CD14-positive monocyte (primary cell): ENCODE results near the gene BCKDHB. TPM values are rescaled to one million over a fixed set of nuclear protein-coding genes. Genes with fewer than 3 reads are reported as not detected.
"Not testable (repeated sequence)": the region's sequence is repeated elsewhere in the genome, so short reads cannot be mapped to it uniquely, and the experiment has no call there.

ENCODE experiments used
- DNase-seq, 3 donors: peaks; one replicate each; pipeline ENCODE4 v3.0.0-alpha.2; 2011 to 2022
- H2AFZ ChIP-seq: 2 replicates; pipeline ENCODE4 v1.6.0; 2012; ENCODE audit warnings: mild to moderate bottlenecking, low read depth, low read length, inconsistent platforms; ENCODE audit not compliant: insufficient read depth, poor library complexity, severe bottlenecking
- H3K27ac ChIP-seq, 2 donors: 1 replicate in 1 of 2; 2 replicates in 1 of 2; pipeline ENCODE4 v1.5.1; 2012 to 2013; ENCODE audit warnings: low read length in 2 of 2, control low read depth in 1 of 2, inconsistent platforms in 1 of 2, low read depth in 1 of 2, mild to moderate bottlenecking in 1 of 2
- H3K27me3 ChIP-seq, 2 donors: one replicate each; pipeline versions ENCODE4 v1.6.0 to v1.6.1; 2011 to 2013; ENCODE audit warnings: low read length in 2 of 2; ENCODE audit not compliant: control insufficient read depth in 2 of 2, insufficient read depth in 2 of 2
- H3K36me3 ChIP-seq, 2 donors: replicated peaks in 1 of 2; 1 replicate in 1 of 2; 2 replicates in 1 of 2; pipeline versions ENCODE4 v1.5.1 to v1.6.1; 2012 to 2013; ENCODE audit warnings: low read length in 2 of 2, control low read depth in 1 of 2, inconsistent platforms in 1 of 2, mild to moderate bottlenecking in 1 of 2; ENCODE audit not compliant: insufficient read depth in 2 of 2, control insufficient read depth in 1 of 2
- H3K4me1 ChIP-seq, 2 donors: 1 replicate in 1 of 2; 2 replicates in 1 of 2; pipeline versions ENCODE4 v1.5.1 to v1.6.1; 2012 to 2013; ENCODE audit warnings: low read length in 2 of 2, control low read depth in 1 of 2, inconsistent platforms in 1 of 2, mild to moderate bottlenecking in 1 of 2, moderate library complexity in 1 of 2; ENCODE audit not compliant: insufficient read depth in 2 of 2, control insufficient read depth in 1 of 2
- H3K4me2 ChIP-seq: replicated peaks from 2 replicates; pipeline ENCODE3; 2012; ENCODE audit warnings: low read length, moderate library complexity, mild to moderate bottlenecking; ENCODE audit not compliant: poor library complexity, severe bottlenecking; ENCODE audit errors: extremely low read depth
- H3K4me3 ChIP-seq, 3 experiments: fragments of 200-600 bp in 1 of 3; sonication (generic) in 1 of 3; replicated peaks in 1 of 3; 1 replicate in 2 of 3; 2 replicates in 1 of 3; pipeline ENCODE4 v1.5.1; 2011 to 2013; ENCODE audit warnings: low read length in 3 of 3, mild to moderate bottlenecking in 3 of 3, control low read depth in 2 of 3, low read depth in 2 of 3, inconsistent platforms in 1 of 3, moderate library complexity in 1 of 3
- H3K79me2 ChIP-seq: 2 replicates; pipeline ENCODE4 v1.6.0; 2012; ENCODE audit warnings: mild to moderate bottlenecking, control low read depth, inconsistent platforms, low read length, moderate library complexity; ENCODE audit not compliant: insufficient read depth
- H3K9ac ChIP-seq: 2 replicates; pipeline ENCODE4 v1.6.0; 2017; ENCODE audit warnings: low read length, mild to moderate bottlenecking; ENCODE audit not compliant: insufficient read depth, poor library complexity, severe bottlenecking
- H3K9me3 ChIP-seq, 2 donors: replicated peaks in 1 of 2; 1 replicate in 1 of 2; 2 replicates in 1 of 2; pipeline versions ENCODE4 v1.5.1 to v1.6.1; 2012 to 2013; ENCODE audit warnings: low read length in 2 of 2, control low read depth in 1 of 2; ENCODE audit not compliant: control insufficient read depth in 1 of 2, insufficient read depth in 1 of 2
- H4K20me1 ChIP-seq: 2 replicates; pipeline ENCODE4 v1.6.0; 2012; ENCODE audit warnings: mild to moderate bottlenecking, low read length, control low read depth, moderate library complexity; ENCODE audit not compliant: insufficient read depth
- H3K27ac Mint-ChIP-seq, 7 donors: one replicate each; pipeline ENCODE4 v1.8.0; 2020; ENCODE audit warnings: mild to moderate bottlenecking in 7 of 7, mixed read lengths in 7 of 7, moderate library complexity in 6 of 7, inconsistent platforms in 2 of 7
- H3K27me3 Mint-ChIP-seq, 3 donors: one replicate each; pipeline ENCODE4 v1.8.0; 2021 to 2022; ENCODE audit warnings: low read depth in 3 of 3, mild to moderate bottlenecking in 3 of 3, mixed read lengths in 3 of 3, moderate library complexity in 3 of 3, inconsistent platforms in 1 of 3
- H3K36me3 Mint-ChIP-seq, 2 donors: one replicate each; pipeline ENCODE4 v1.8.0; 2020; ENCODE audit warnings: mixed read lengths in 2 of 2, inconsistent platforms in 1 of 2, mild to moderate bottlenecking in 1 of 2
- H3K4me1 Mint-ChIP-seq: one replicate; pipeline ENCODE4 v1.8.0; 2020; ENCODE audit warnings: mild to moderate bottlenecking, mixed read lengths
- H3K4me3 Mint-ChIP-seq, 2 donors: one replicate each; pipeline ENCODE4 v1.8.0; 2020; ENCODE audit warnings: mild to moderate bottlenecking in 2 of 2, mixed read lengths in 2 of 2, moderate library complexity in 1 of 2
- H3K9me3 Mint-ChIP-seq, 7 donors: one replicate each; pipeline ENCODE4 v1.8.0; 2020 to 2022; ENCODE audit warnings: mixed read lengths in 7 of 7, mild to moderate bottlenecking in 6 of 7, moderate library complexity in 6 of 7, inconsistent platforms in 2 of 7
- WGBS: methylation state at CpG from one replicate; pipeline ENCODE4 v1.1.5; 2013; ENCODE audit warnings: missing lambda C conversion rate; ENCODE audit not compliant: insufficient coverage; 5-methylcytosine and 5-hydroxymethylcytosine counted together
- intact Hi-C, 2 donors: fragments of 100-400 bp; cut with micrococcal nuclease; formaldehyde crosslinking; loops; one replicate each; pipeline versions ENCODE4 v1.15.0 to v1.15.1; 2023
- polyA plus RNA-seq, 3 donors: library from polyadenylated mRNA; depleted of rRNA in 1 of 3; unstranded in 2 of 3; stranded (reverse) in 1 of 3; fragments of 300-500 nt in 2 of 3; fragments of >200 nt in 1 of 3; fragmentation: Illumina TruSeq in 2 of 3; gene quantifications; 1 replicate in 2 of 3; 2 replicates in 1 of 3; pipeline ENCODE4 v1.2.3, GENCODE V29; 2012 to 2021
- TF ChIP-seq, protein P1 (sequence below): fragments of 200-600 bp; IDR thresholded peaks from one replicate; pipeline ENCODE4 v1.8.0; 2022; ENCODE audit warnings: antibody characterized with exemption, mild to moderate bottlenecking

Gene BCKDHB
- polyA plus RNA-seq, 3 donors: 1.8 to 4.6 (median 4.0) TPM

DNA sequence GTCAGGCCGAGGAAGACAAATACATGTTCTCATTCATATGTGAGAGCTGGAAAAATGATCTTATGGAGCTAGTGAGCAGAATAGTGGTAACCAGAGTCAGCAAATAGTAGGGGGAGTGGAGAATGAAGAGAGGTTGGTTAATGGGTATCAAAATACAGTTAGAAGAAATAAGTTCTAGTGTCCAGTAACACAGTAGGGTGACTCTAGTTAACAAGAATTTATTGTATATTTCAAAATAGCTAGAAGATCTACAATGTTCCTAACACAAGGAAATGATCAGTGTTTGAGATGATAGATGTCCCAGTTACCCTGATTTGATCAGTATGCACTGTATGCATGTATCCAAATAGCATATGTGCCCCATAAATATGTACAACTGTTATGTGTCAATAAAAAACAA lies 128.4 kb downstream of the BCKDHB start:
- no peak overlapping the region for H3K9ac ChIP-seq
- TF ChIP-seq, protein P1, sequence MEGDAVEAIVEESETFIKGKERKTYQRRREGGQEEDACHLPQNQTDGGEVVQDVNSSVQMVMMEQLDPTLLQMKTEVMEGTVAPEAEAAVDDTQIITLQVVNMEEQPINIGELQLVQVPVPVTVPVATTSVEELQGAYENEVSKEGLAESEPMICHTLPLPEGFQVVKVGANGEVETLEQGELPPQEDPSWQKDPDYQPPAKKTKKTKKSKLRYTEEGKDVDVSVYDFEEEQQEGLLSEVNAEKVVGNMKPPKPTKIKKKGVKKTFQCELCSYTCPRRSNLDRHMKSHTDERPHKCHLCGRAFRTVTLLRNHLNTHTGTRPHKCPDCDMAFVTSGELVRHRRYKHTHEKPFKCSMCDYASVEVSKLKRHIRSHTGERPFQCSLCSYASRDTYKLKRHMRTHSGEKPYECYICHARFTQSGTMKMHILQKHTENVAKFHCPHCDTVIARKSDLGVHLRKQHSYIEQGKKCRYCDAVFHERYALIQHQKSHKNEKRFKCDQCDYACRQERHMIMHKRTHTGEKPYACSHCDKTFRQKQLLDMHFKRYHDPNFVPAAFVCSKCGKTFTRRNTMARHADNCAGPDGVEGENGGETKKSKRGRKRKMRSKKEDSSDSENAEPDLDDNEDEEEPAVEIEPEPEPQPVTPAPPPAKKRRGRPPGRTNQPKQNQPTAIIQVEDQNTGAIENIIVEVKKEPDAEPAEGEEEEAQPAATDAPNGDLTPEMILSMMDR: no peak
- H2AFZ ChIP-seq: no peak overlapping the region
- DNase-seq: no peak
- H3K4me1 ChIP-seq: no peaks in the 10 kb centered on the region
- Mint-ChIP-seq H3K36me3 (no peaks in the 10 kb centered on the region), H3K27me3 (peaks cover 0 to 1% (median 0%) of the 10 kb centered on the region in 3 donors), H3K4me3 (no peak overlapping the region), H3K9me3 (peaks cover 0 to 7% (median 1%) of the 10 kb centered on the region in 7 donors), H3K27ac (no peak overlapping the region), H3K4me1 (no peaks in the 10 kb centered on the region)
- no peaks in the 10 kb centered on the region for H3K27me3 ChIP-seq
- H3K36me3 ChIP-seq: no peaks in the 10 kb centered on the region
- H3K9me3 ChIP-seq: no peaks in the 10 kb centered on the region
- intact Hi-C loops: no loop called here
- WGBS: 100% methylated on average over 1 of the region's 1 CpG
- no peak overlapping the region for H3K4me2 ChIP-seq
- no peaks in the 10 kb centered on the region for H3K79me2 ChIP-seq
- no peaks in the 10 kb centered on the region for H4K20me1 ChIP-seq
- H3K27ac ChIP-seq: no peak overlapping the region
- no peak overlapping the region for H3K4me3 ChIP-seq

DNA sequence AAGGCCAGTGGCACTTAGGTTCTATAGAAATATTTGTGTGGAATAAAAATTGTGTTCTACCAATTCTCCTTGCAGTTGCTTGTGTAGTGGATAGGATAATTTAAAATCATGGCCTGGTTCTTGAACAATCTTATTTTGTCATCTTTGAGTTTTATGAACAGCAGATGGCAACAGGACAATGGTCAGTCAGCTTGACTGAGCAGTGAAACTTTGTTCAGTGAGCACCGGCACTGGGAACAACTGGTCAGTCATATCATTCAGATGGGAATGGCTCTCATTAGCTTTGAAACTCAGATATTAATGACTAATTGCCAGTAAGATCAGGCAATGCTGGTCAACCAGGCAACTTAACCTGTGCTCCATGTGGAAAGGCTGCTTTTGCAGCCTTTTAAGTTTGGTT lies 129.2 kb downstream of the BCKDHB start:
- TF ChIP-seq, protein P1: no peak

DNA sequence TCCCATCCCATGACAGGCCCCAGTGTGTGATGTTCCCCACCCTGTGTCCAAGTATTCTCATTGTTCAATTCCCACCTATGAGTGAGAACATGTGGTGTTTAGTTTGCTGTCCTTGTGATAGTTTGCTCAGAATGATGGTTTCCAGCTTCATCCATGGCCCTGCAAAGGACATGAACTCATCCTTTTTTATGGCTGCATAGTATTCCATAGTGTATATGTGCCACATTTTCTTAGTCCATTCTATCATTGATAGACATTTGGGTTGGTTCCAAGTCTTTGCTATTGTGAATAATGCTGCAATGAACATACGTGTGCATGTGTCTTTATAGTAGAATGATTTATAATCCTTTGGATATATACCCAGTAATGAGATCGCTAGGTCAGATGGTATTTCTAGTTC lies 132.3 kb downstream of the BCKDHB start:
- H3K27ac ChIP-seq, H3K4me1 Mint-ChIP-seq, H3K9me3 ChIP-seq, H3K79me2 ChIP-seq, H3K4me3 ChIP-seq, H3K36me3 Mint-ChIP-seq, H3K4me2 ChIP-seq, H3K4me3 Mint-ChIP-seq, intact Hi-C loops, H3K9me3 Mint-ChIP-seq, H2AFZ ChIP-seq, H3K4me1 ChIP-seq, DNase-seq, H4K20me1 ChIP-seq, H3K27me3 Mint-ChIP-seq, H3K27ac Mint-ChIP-seq, H3K27me3 ChIP-seq, H3K36me3 ChIP-seq, H3K9ac ChIP-seq: not testable (repeated sequence)
- no CpG with 5 or more reads among the region's 2 CpGs for WGBS

More for the DNA sequence above, 129.2 kb downstream of the BCKDHB start:
- no peak overlapping the region for H3K4me3 ChIP-seq
- WGBS: 100% methylated on average over 1 of the region's 1 CpG
- H3K27ac Mint-ChIP-seq: no peak overlapping the region
- no peaks in the 10 kb centered on the region for H3K36me3 Mint-ChIP-seq
- no peak overlapping the region for H3K9ac ChIP-seq
- no peak for DNase-seq
- no peaks in the 10 kb centered on the region for H3K27me3 ChIP-seq
- H3K4me1 Mint-ChIP-seq: no peaks in the 10 kb centered on the region
- H3K9me3 ChIP-seq: no peaks in the 10 kb centered on the region
- H3K4me3 Mint-ChIP-seq: no peak overlapping the region
- H3K4me1 ChIP-seq: no peaks in the 10 kb centered on the region
- H2AFZ ChIP-seq: no peak overlapping the region
- H4K20me1 ChIP-seq: no peaks in the 10 kb centered on the region
- no peaks in the 10 kb centered on the region for H3K27me3 Mint-ChIP-seq
- intact Hi-C loops: no loop called here
- peaks cover 0 to 8% (median 1%) of the 10 kb centered on the region in 7 donors for H3K9me3 Mint-ChIP-seq
- H3K4me2 ChIP-seq: no peak overlapping the region
- no peak overlapping the region for H3K27ac ChIP-seq
- H3K79me2 ChIP-seq: no peaks in the 10 kb centered on the region
- H3K36me3 ChIP-seq: no peaks in the 10 kb centered on the region
